Epidermal melanocyte (primary cell): Measurements from ENCODE around the gene MADCAM1.
A peak's percentile ranks its signal among the peaks of the same experiment; 100 is the strongest.

Experiments
- DNase-seq: peaks from one replicate; pipeline ENCODE4 v3.0.0; 2011; ENCODE audit warnings: low spot score; ENCODE audit not compliant: insufficient read length

Gene MADCAM1

GRCh38 chr19:532561-533363 lies 36.5 kb downstream of the MADCAM1 start:
- DNase-seq, result peak; percentile 63

- no peak for DNase-seq
Observed at GRCh38 chr19:533364-534058, 37.2 kb downstream of the MADCAM1 start.

- DNase-seq, result no peak
Observed at GRCh38 chr19:534088-534487, 37.8 kb downstream of the MADCAM1 start.

- no peak for DNase-seq
Observed at GRCh38 chr19:535017-535835, 38.9 kb downstream of the MADCAM1 start.

- no peak for DNase-seq
Observed at GRCh38 chr19:536031-536880, 40.0 kb downstream of the MADCAM1 start.

GRCh38 chr19:536881-537404 lies 40.7 kb downstream of the MADCAM1 start:
- no peak for DNase-seq

- DNase-seq, result no peak
Observed at GRCh38 chr19:538641-539428, 42.5 kb downstream of the MADCAM1 start.

GRCh38 chr19:539429-540030 lies 43.2 kb downstream of the MADCAM1 start:
- DNase-seq, result no peak

- no peak for DNase-seq
Observed at GRCh38 chr19:540867-541637, 44.8 kb downstream of the MADCAM1 start.

GRCh38 chr19:541699-542098 lies 45.4 kb downstream of the MADCAM1 start:
- DNase-seq, result no peak

GRCh38 chr19:542173-542866 lies 46.0 kb downstream of the MADCAM1 start:
- DNase-seq, result no peak

GRCh38 chr19:543910-544608 lies 47.8 kb downstream of the MADCAM1 start, which contains the start of gene GZMM:
Gene GZMM (plus strand): TSS chr19:544053. CDS start chr19:544072, 19 bp downstream.
- no peak for DNase-seq

GRCh38 chr19:547117-547516 lies 50.8 kb downstream of the MADCAM1 start:
- no peak for DNase-seq

GRCh38 chr19:547836-548720 lies 51.8 kb downstream of the MADCAM1 start:
- no peak for DNase-seq

- no peak for DNase-seq
Observed at GRCh38 chr19:548886-549830, 52.9 kb downstream of the MADCAM1 start.
